Ishikawa (cell line): ENCODE measurements around the gene TNFAIP3.

Experiments
- EP300 ChIP-seq: IDR thresholded peaks from 2 replicates; pipeline ENCODE4 v1.6.1; 2012; ENCODE audit warnings: borderline replicate concordance
- FOXM1 ChIP-seq: IDR thresholded peaks from 2 replicates; pipeline ENCODE4 v1.6.1; 2012; ENCODE audit warnings: low read depth, borderline replicate concordance
- MAX ChIP-seq: IDR thresholded peaks from 2 replicates; pipeline ENCODE4 v1.6.1; 2012
- NFIC ChIP-seq: IDR thresholded peaks from 2 replicates; pipeline ENCODE4 v1.6.1; 2012
- RAD21 ChIP-seq: IDR thresholded peaks from 2 replicates; pipeline ENCODE4 v1.6.1; 2012; ENCODE audit warnings: low read depth
- TAF1 ChIP-seq: IDR thresholded peaks from 2 replicates; pipeline ENCODE4 v1.6.1; 2012; ENCODE audit warnings: low read depth, mild to moderate bottlenecking
- YY1 ChIP-seq: IDR thresholded peaks from 2 replicates; pipeline ENCODE4 v1.6.1; 2012; ENCODE audit warnings: low read depth

- TF ChIP-seq RAD21 (no peak), EP300 (no peak), YY1 (no peak), MAX (no peak), NFIC (no peak), TAF1 (no peak), FOXM1 (no peak)
These were observed 48.7 kb downstream of the TNFAIP3 start for GRCh38 chr6:137915790-137916189.
